HEK293T (cell line): ENCODE measurements around the gene HS1BP3.

Experiments
- CTCF ChIA-PET: fragments of 350-600 bp; formaldehyde crosslinking; extraction: SDS; loops from one replicate; lab custom pipeline; 2021; ENCODE audit warnings: antibody characterized with exemption, inconsistent platforms; lab: Yijun Ruan, JAX
- POLR2A ChIA-PET: fragments of 350-600 bp; formaldehyde crosslinking; extraction: SDS; loops from one replicate; lab custom pipeline; 2020; ENCODE audit warnings: antibody characterized with exemption, inconsistent platforms; lab: Yijun Ruan, JAX
- DNase-seq: peaks from one replicate; pipeline ENCODE4 v3.0.0; 2012; ENCODE audit warnings: mixed read lengths; ENCODE audit errors: extremely low spot score
- ARNT ChIP-seq: fragments of 450-650 bp; IDR thresholded peaks from 2 replicates; pipeline ENCODE4 v1.6.1; 2017; ENCODE audit warnings: mild to moderate bottlenecking
- BHLHE40 ChIP-seq: fragments of 450-650 bp; IDR thresholded peaks from 2 replicates; pipeline ENCODE4 v1.6.1; 2016; ENCODE audit warnings: mild to moderate bottlenecking, moderate library complexity, borderline replicate concordance
- CTBP1 ChIP-seq: fragments of 450-650 bp; IDR thresholded peaks from 2 replicates; pipeline ENCODE4 v1.6.1; 2016; ENCODE audit warnings: borderline replicate concordance
- ELF4 ChIP-seq: fragments of 450-650 bp; IDR thresholded peaks from 2 replicates; pipeline ENCODE4 v1.6.1; 2017; ENCODE audit warnings: antibody characterized with exemption
- FOXA1 ChIP-seq: fragments of 450-650 bp; IDR thresholded peaks from 2 replicates; pipeline ENCODE4 v1.6.1; 2016; ENCODE audit warnings: mild to moderate bottlenecking
- FOXK2 ChIP-seq: fragments of 450-650 bp; IDR thresholded peaks from 2 replicates; pipeline ENCODE4 v1.6.1; 2016; ENCODE audit warnings: mild to moderate bottlenecking
- HDGF ChIP-seq: fragments of 450-650 bp; IDR thresholded peaks from 2 replicates; pipeline ENCODE4 v1.6.1; 2017; ENCODE audit warnings: antibody characterized with exemption, borderline replicate concordance
- L3MBTL2 ChIP-seq: fragments of 450-650 bp; conservative IDR thresholded peaks from 2 replicates; pipeline ENCODE4 v1.6.1; 2016; ENCODE audit warnings: mild to moderate bottlenecking
- LEF1 ChIP-seq: fragments of 450-650 bp; IDR thresholded peaks from 2 replicates; pipeline ENCODE4 v1.6.1; 2017; ENCODE audit warnings: mild to moderate bottlenecking, borderline replicate concordance
- NFRKB ChIP-seq: fragments of 450-650 bp; IDR thresholded peaks from 2 replicates; pipeline ENCODE4 v1.6.1; 2016; ENCODE audit warnings: mild to moderate bottlenecking, moderate library complexity
- PKNOX1 ChIP-seq: fragments of 450-650 bp; IDR thresholded peaks from 2 replicates; pipeline ENCODE4 v1.6.1; 2016
- SP1 ChIP-seq: fragments of 450-650 bp; IDR thresholded peaks from 2 replicates; pipeline ENCODE4 v1.6.1; 2017
- SUZ12 ChIP-seq: fragments of 450-650 bp; IDR thresholded peaks from 2 replicates; pipeline ENCODE4 v1.6.1; 2016; ENCODE audit warnings: mild to moderate bottlenecking
- TARDBP ChIP-seq: fragments of 450-650 bp; IDR thresholded peaks from 2 replicates; pipeline ENCODE4 v1.6.1; 2016
- ZNF384 ChIP-seq: fragments of 450-650 bp; IDR thresholded peaks from 2 replicates; pipeline ENCODE4 v1.6.1; 2016

Gene HS1BP3

GRCh38 chr2:20599861-20600461, 50.9 kb downstream of the HS1BP3 start:
- no peak for DNase-seq
- CTCF ChIA-PET, result interaction anchor here (1.2 to 1.4 kb wide), 2 partner anchors 15 to 149 kb away, joined by 4 read pairs; no protein-coding TSS in a partner anchor

GRCh38 chr2:20599001-20599600, 51.8 kb downstream of the HS1BP3 start:
- no peak for DNase-seq
- TF ChIP-seq ZNF384, result no peak
- TF ChIP-seq SUZ12, result no peak
- TF ChIP-seq NFRKB, result no peak
- no peak for TF ChIP-seq ELF4
- no peak for TF ChIP-seq L3MBTL2
- no peak for TF ChIP-seq TARDBP
- TF ChIP-seq FOXK2, result no peak
- TF ChIP-seq HDGF, result no peak
- no peak for TF ChIP-seq FOXA1
- no peak for TF ChIP-seq LEF1
- TF ChIP-seq BHLHE40, result no peak
- no peak for TF ChIP-seq PKNOX1
- ChIA-PET POLR2A (interaction anchor here (7.4 kb wide), 1 partner anchor 151 kb away, joined by 77 read pairs; the partner anchor contains the start of gene RHOB), CTCF (interaction anchor here (0.6 to 1.4 kb wide), 3 partner anchors 8 to 149 kb away, joined by 4 to 6 read pairs (median 4); no protein-coding TSS in a partner anchor)

More at GRCh38 chr2:20599861-20600461, 50.9 kb downstream of the HS1BP3 start:
- POLR2A ChIA-PET, result interaction anchor here (7.4 kb wide), 1 partner anchor 151 kb away, joined by 77 read pairs; the partner anchor contains the start of gene RHOB
- TF ChIP-seq ELF4 (no peak), LEF1 (no peak), L3MBTL2 (no peak), SP1 (no peak), CTBP1 (no peak)

- CTCF ChIA-PET, result no interaction called here
- POLR2A ChIA-PET, result interaction anchor here (7.4 kb wide), 1 partner anchor 149 kb away, joined by 77 read pairs; the partner anchor contains the start of gene RHOB
- no peak for DNase-seq
- TF ChIP-seq SP1 (no peak), FOXA1 (no peak)
These were observed 53.1 kb downstream of the HS1BP3 start for GRCh38 chr2:20597860-20598183.

GRCh38 chr2:20596973-20597859, 53.7 kb downstream of the HS1BP3 start:
- POLR2A ChIA-PET, result interaction anchor here (7.4 kb wide), 1 partner anchor 149 kb away, joined by 77 read pairs; the partner anchor contains the start of gene RHOB
- TF ChIP-seq NFRKB (no peak), ELF4 (no peak), TARDBP (no peak), SUZ12 (no peak), FOXK2 (no peak), L3MBTL2 (no peak), PKNOX1 (no peak), LEF1 (no peak), SP1 (no peak)
- DNase-seq, result no peak
- CTCF ChIA-PET, result interaction anchor here (1.2 to 1.6 kb wide), 2 partner anchors 60 to 145 kb away, joined by 4 read pairs; no protein-coding TSS in a partner anchor

- DNase-seq, result no peak
- ChIA-PET CTCF (interaction anchor here (0.6 to 1.6 kb wide), 4 partner anchors 46 to 144 kb away, joined by 3 to 4 read pairs (median 4); no protein-coding TSS in a partner anchor), POLR2A (interaction anchor here (7.4 kb wide), 1 partner anchor 148 kb away, joined by 77 read pairs; the partner anchor contains the start of gene RHOB)
- TF ChIP-seq L3MBTL2, result no peak
- no peak for TF ChIP-seq ARNT
- no peak for TF ChIP-seq CTBP1
- no peak for TF ChIP-seq SP1
- no peak for TF ChIP-seq FOXA1
- TF ChIP-seq BHLHE40, result no peak
These were observed 54.5 kb downstream of the HS1BP3 start for GRCh38 chr2:20596193-20596972.

- ChIA-PET CTCF (interaction anchor here (0.6 to 1.6 kb wide), 4 partner anchors 47 to 144 kb away, joined by 3 to 4 read pairs (median 4); no protein-coding TSS in a partner anchor), POLR2A (interaction anchor here (7.4 kb wide), 1 partner anchor 147 kb away, joined by 77 read pairs; the partner anchor contains the start of gene RHOB)
- no peak for TF ChIP-seq SUZ12
- no peak for TF ChIP-seq L3MBTL2
- TF ChIP-seq NFRKB, result no peak
- TF ChIP-seq ELF4, result no peak
- TF ChIP-seq LEF1, result no peak
- no peak for DNase-seq
These were observed 55.3 kb downstream of the HS1BP3 start for GRCh38 chr2:20595439-20596192.
